ENCODE data around the gene TIMM29. TPM values are rescaled to one million over a fixed set of nuclear protein-coding genes. Genes with fewer than 3 reads are reported as not detected.
"Not testable (repeated sequence)": the region's sequence is repeated elsewhere in the genome, so short reads cannot be mapped to it uniquely, and the experiment has no call there.

TIMM29 gene
- total and polyA plus RNA-seq, 3 donors from 2014 or later, result 20.2 to 45.7 (median 40.9) TPM

GRCh38 chr19:10946958-10947657, 18.5 kb downstream of the TIMM29 start:
- intact Hi-C loops (cut with DNase I; ENCODE audit: low total_unique reads), result no loop called here

GRCh38 chr19:10952809-10953208, 24.2 kb downstream of the TIMM29 start:
- intact Hi-C loops (cut with DNase I; ENCODE audit: low total_unique reads), result no loop called here
- H3K36me3 ChIP-seq (ENCODE audit: low read depth, missing control alignments), result no peaks in the 10 kb centered on the region
- no peak overlapping the region for H3K4me3 ChIP-seq
- H3K27me3 ChIP-seq, result no peaks in the 10 kb centered on the region
- no peak for DNase-seq
- H3K27ac ChIP-seq, result no peak overlapping the region
- H3K9me3 ChIP-seq, result no peaks in the 10 kb centered on the region
- WGBS, 2 donors, result 91 to 98% methylated on average over 6 of the region's 6 CpGs
- no peak for TF ChIP-seq POLR2A (IDR thresholded peaks at IDR 0.05)
- TF ChIP-seq CTCF (IDR thresholded peaks at IDR 0.05), result no peak
- no peaks in the 10 kb centered on the region for H3K4me1 ChIP-seq

More at GRCh38 chr19:10946958-10947657, 18.5 kb downstream of the TIMM29 start:
- Histone ChIP-seq H3K27ac (no peak overlapping the region), H3K4me3 (no peak overlapping the region), H3K4me1 (no peaks in the 10 kb centered on the region), H3K27me3 (no peaks in the 10 kb centered on the region), H3K9me3 (no peaks in the 10 kb centered on the region), H3K36me3 (ENCODE audit: low read depth, missing control alignments) (no peaks in the 10 kb centered on the region)
- WGBS, 2 donors, result 84 to 89% methylated on average over 5 to 6 of the region's 6 CpGs
- no peak for DNase-seq
- no peak for TF ChIP-seq CTCF (IDR thresholded peaks at IDR 0.05)
- TF ChIP-seq POLR2A (IDR thresholded peaks at IDR 0.05), result no peak

- peak overlapping the region; percentile 77 to 91 for H3K4me3 ChIP-seq
- H3K36me3 ChIP-seq (ENCODE audit: low read depth, missing control alignments); H3K4me1 ChIP-seq; intact Hi-C loops (cut with DNase I; ENCODE audit: low total_unique reads); H3K27me3 ChIP-seq; DNase-seq; H3K9me3 ChIP-seq: not testable (repeated sequence)
- H3K27ac ChIP-seq, result peak overlapping the region in 1 of 2 donors; percentile 94
- 71 to 78% methylated on average over 19 of the region's 19 CpGs for WGBS, 2 donors
Observed at GRCh38 chr19:10959277-10959968, 30.8 kb downstream of the TIMM29 start.

- H3K4me1 ChIP-seq, result no peaks in the 10 kb centered on the region
- DNase-seq, result peak; percentile 96
- TF ChIP-seq POLR2A (IDR thresholded peaks at IDR 0.05) (peak; percentile 89), CTCF (IDR thresholded peaks at IDR 0.05) (peak in 1 of 3 experiments; percentile 3)
- WGBS, 2 donors, result 0 to 8% methylated on average over 3 to 81 of the region's 100 CpGs
- no peaks in the 10 kb centered on the region for H3K27me3 ChIP-seq
- H3K9me3 ChIP-seq, result no peaks in the 10 kb centered on the region
- no peaks in the 10 kb centered on the region for H3K36me3 ChIP-seq (ENCODE audit: low read depth, missing control alignments)
- peak within 1 kb of the TSS; percentile 70 to 94 for H3K27ac ChIP-seq
- intact Hi-C loops (cut with DNase I; ENCODE audit: low total_unique reads), result no loop called here
- H3K4me3 ChIP-seq, result peak within 1 kb of the TSS; percentile 81 to 91
Observed at GRCh38 chr19:10960314-10961072, 31.9 kb downstream of the TIMM29 start, which contains the start of gene SMARCA4. Gene SMARCA4 (plus strand): TSS chr19:10961030. CDS start chr19:10984152, 23,122 bp downstream.

Measured in testis (tissue), 3 donors.